T-helper 2 cell (primary cell): ENCODE results near the gene MPO.

Source experiments
- DNase-seq, 5 experiments: peaks; one replicate each; pipeline versions ENCODE4 v3.0.0 to v3.0.0-alpha.2; 2012 to 2022

The MPO gene

DNA sequence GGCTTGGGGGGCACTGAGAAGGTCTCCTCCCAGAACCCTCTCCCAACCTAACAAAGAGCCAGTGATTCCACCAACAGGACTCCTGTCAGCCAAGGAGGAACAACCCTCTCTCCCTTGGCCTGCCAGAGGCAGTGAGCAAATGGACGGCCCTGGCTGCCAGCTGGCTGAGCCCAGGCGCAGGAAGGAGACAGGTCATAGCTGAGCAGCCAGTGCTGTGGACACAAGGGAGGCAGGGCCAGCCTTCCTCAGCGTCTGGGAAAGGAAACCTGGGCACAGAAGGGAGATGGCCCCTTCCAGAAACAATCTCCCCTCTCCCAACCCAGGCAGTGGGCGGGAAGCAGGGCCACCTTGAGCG, 2.1 kb downstream of the MPO start:
- no peak for DNase-seq

DNA sequence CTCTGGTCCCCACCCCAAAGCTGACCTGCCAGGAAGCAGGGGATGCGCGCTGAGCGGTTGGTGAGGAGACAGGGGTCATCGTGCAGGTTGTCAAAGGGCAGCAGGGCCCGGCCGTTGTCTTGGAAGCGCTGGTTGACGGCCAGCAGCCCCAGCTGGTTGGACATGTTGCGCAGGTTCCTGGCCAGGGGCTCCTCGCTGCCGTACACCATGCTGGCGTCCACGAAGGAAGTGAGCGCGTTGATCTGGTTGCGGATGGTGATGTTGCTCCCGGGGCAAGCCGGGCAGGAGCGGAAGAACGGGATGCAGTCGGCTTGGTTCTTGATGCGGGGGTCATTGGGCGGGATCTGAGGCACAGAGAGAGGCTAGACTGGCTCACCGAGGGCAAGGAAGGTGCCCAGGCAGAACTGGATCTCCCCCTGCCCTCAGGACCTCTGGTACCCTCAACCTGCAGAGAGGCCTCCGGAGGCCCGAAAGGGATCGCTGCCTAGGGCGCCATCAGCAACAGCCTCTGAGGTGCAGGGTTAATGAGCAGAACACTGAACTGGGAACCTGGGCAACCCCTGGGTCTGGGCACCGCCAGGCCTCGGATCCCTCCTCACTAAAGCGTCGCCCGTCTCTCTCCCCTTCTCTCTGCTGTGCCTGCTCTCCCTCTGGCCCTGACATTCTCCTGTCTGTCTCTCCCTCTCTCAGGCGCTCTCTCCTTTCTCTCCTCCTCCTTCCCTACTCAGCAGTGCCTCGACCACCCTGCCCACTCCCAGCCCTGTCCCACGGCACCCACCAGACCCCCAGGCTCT, 2.7 kb downstream of the MPO start:
- DNase-seq: no peak

DNA sequence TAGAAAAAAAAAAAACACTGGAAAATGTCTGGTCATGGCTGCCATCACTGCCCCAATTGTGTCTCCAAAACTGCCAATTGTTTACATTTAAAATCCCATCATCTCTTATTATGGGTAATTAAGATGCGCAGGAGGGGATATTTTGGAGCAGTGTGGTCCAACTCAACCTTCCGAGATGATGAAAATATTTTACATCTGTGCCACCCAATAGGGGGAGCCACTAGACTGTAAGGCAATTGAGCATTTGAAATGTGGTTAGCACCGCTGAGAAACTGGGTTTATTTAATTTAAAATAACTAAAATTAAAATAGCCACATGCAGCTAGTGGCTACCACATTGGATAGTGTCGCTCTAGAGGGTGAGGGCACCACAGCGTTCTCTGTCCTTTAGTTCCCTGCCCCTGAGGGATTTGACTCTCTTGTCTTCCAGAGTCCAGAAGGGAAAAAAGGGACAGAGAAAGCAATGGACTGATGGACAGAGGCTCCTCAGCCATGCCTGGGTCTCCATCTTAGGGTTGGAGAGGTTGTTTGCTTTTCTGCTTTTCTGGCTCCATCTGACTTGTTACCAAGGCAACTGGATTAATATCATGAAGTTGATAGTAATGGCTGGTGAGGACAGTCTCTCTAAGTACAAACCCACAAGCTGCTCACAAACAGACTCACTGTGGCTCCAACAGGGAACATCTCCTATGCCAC, 3.5 kb downstream of the MPO start:
- DNase-seq: peak in 1 of 5 experiments; percentile 34

DNA sequence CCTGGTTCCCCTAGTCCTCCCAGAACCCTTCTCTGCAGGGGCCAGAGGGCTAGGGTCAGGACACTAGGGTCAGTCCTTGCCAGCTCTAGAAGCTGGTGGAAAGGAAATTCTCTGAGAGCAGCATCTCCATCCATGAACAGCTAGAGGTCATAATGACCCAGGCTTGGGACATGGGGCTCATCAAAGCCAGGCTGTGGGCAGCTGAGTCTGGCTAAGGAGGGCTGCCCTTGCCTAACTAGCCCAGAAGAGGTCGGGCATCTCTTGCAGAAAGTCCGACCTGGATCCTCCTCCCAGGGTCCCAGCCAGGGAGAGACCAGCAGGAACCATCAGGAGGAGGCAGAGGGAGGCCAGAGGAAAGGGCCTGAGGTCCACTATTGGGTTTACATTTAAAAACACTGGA, 4.3 kb downstream of the MPO start:
- no peak for DNase-seq

DNA sequence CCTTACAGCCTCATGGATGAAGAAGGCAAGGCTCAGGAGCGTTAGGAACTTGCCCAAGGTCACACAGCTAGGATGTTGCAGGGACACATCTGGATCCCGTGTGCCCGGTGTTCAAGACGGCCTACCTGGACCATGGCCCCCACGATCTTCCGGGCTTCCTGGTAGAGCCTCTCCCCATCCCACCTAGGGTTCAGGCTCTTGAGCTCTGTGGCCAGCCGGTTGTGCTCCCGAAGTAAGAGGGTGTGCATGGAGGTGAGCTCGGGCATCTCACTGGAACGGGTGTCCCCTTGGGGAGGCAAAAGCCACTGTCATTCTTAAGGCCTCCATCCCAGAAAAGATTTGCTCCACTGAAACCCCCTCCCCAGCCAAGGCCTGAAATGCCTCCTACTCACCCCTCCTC, 5.3 kb downstream of the MPO start:
- DNase-seq: no peak

DNA sequence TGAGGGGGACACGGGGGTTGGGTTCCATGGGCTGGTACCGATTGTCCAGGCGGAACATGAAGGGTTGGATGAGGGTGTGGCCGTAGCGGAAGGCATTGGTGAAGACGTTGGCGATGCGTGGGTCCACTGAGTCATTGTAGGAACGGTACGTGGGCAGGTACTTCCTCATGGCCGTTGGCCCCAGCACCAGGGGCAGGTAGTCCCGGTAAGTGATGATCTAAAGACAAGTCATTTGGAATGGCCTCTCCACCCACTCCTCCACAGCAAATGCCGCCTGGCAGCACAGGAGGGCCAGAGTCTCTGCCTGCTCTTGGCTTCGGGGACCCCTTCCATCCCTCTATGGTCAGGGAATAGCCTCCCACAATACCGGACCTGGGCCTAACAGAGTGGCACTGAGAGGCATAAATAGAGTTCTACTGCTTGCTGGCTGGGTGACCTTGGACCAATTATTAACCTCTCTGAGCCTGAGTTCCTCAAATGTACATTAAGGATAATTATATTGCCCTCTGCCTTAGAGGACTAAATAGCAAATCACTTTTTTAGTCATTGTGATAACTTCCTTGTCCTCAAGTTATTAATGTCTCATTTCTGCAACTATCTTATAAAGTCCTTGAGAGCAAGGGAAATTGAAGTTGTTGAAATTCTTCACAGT, 7.2 kb downstream of the MPO start:
- peak in 1 of 5 experiments; percentile 30 for DNase-seq

DNA sequence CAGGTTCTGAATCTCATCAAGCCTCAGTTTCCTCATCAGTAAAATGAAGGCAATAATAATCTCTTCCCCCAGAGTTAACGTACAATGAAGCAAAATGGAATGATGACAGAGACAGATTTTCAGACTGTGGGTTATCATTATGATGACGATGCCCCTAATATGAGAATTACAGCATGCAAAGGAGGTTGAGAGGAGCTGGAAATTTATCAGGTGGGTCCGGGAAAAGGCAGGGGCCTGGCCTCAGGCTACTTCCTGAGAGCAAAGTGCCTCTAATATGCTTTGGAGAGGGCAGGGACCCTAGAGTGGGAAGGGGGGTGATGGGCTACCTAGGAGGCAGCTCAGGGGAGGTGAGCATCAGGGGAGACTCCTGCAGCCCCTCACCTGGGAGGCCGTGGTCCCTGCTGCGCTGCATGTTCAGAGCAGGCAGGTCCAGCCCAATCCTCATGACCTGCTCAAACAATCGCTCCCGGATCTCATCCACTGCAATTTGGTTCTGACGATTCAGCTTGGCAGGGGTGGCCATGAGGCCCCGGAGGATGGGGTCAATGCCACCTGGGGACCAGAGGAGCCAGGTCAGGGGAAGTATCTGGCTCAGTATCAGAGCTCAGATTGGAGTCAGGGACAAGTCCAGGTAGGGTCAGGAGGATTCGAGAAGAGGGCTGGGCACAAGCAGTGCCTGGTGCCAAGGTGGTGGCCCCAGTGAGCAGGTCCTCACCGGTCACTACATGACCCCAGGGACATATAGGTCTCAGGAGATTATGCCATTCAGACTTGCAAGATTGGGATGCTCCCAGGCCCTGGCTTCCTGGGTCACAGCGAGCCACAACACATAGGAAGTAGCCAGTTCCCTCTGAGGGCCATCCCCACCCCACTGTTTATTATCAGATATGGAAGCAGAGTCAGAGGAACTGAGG, 8.1 kb downstream of the MPO start:
- no peak for DNase-seq

DNA sequence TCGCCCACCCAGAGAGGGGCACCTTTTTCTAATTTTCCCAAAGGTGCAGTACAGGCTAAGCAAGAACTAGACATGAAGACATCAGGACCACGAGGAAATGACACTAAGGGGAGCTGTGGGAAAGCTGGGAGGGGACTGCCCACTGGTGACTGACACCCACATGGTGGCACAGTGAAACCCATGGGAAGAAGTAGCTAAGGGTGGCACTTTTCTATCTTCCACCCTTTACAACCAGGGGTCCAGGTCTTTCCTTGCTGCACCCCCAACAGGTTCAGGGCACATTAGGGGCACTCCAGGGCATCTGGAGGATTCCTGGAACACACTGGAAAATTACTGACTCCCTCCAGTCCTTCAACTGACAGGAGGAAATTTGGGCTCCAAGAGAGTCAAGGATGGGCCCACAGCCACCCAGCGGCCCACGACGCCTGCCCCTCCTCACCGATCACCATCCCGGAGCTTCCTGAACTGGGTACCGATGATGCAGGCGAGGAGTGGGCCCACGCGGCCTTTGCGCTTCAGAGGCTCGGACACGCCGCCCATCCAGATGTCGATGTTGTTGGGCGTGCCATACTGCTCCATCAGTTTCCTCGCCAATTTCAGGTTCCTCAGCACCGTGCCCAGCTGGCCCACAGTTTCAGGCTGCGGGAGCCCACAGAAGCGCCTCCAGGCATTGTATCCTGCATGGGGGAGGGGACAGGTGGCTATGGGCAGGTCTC, 9.4 kb downstream of the MPO start:
- no peak for DNase-seq

DNA sequence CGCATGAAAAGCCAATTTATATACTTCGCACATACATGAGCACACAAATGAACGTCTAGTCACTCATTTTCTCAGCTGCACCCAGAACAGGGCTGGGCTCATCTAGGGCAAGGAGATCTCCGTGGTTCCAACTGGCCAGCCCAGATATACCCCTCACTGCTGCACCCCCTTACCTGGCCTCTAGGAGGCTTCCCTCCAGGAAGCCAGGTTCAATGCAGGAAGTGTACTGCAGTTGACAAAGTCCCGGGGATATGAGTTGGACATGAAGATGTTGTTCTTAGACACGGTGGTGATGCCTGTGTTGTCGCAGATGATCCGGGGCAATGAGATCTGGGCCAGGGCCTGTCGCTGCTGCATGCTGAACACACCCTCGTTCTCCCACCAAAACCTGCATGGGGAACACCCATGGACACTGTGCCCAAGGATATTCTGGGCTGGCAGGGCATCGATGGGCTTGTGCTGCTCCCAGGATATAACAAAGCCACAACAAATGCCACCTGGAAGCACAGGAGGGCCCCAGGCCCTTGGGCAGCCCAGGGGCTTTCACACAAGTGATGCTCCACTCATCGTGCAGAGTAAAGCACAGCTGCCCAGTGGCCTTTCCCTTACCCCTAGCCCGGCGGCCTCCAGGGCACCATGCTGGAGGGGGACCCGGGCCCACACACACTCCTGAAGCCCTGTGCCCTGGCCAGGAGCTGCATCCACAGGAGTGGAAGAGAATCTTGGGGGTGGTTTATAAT, 10.1 kb downstream of the MPO start:
- DNase-seq: no peak

DNA sequence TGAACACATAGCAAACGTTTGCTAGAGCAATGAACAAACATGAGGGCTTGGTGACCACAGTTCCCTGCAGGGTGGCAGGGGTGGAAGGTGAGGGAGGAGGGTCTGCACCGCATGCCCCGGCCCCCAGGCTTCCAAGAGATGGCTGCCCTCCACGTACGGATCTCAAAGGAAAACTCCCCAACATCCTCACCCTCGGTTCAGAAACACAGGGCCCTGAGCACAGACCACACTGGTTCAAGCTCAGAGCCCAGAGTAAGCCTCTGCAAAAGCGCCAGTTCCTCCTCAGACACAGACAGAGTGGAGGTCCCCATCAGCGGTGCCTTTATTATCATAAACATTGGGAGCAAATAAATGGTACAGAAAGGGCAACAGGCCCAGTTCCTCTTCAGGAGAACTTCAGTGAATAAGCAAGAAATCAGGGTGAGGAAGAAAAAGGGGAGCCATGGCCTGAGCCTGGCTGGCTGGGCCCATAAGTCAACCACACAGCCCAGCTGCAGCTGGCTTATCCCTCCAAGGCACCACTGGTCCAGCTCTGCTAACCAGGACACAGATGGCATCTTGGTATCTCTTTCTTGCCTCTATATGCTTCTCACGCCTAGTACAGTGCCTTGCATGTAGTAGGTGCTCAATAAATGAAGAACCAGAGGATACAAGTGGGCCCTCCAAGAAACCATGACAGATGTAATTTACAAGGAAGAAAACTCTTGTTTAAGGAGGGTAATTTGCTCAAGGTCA, 11.0 kb downstream of the MPO start:
- DNase-seq: no peak

DNA sequence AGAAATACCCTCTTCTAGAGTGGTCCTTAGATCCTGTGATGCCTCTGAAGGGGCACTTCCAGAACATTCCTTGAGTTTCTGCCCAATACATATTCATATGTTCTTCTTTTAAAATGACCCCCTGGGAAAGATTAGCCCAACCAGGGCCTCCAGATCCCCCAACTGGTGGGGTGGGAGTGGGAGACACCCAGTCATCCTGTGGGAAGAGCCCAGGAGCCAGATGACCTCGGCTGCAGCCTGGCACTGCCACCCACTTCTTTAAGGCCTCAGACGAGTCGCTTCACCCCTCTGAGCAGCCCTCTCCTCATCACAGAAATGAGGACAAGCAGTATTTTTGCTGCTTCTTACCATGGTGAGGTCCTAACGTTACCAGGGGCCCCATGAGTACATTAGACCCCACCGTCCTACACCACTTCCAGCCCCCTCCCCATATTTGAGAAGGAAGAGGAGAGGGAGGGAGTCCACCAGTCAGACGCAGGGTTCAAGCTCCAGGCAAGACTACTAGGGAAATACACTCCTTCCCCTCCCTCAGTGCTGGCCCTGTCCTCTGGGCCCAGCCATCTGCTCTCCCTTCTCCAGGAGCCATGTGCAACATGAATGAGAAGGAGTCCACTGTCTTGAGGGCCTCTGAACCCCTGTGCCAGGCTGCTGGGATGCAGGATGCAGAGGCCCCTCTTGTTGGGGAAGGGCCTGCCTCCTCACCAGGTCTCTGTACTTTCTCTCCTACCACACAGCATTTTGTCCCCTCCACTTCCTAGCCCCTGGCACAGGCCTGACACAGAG, 11.8 kb downstream of the MPO start:
- DNase-seq: no peak

DNA sequence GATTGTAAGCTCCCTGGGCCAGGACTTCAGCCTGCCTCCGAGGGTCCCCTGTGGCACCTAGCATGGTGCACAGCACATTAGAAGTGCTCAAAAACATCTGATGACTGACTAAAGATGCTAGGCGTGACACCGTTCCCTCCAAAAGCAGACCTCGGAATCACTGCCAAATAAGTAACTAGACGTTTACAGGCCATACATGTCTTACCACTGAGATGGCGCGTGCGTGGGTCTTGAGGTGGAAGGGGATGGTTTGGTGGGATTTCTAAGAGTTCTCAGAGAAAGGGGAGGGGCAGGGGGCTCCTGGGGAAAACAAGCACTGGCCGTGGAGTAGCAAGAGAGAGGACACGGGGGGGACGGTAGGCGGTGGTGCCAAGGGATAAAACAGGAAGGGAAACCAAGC, 12.4 kb downstream of the MPO start:
- DNase-seq: no peak

DNA sequence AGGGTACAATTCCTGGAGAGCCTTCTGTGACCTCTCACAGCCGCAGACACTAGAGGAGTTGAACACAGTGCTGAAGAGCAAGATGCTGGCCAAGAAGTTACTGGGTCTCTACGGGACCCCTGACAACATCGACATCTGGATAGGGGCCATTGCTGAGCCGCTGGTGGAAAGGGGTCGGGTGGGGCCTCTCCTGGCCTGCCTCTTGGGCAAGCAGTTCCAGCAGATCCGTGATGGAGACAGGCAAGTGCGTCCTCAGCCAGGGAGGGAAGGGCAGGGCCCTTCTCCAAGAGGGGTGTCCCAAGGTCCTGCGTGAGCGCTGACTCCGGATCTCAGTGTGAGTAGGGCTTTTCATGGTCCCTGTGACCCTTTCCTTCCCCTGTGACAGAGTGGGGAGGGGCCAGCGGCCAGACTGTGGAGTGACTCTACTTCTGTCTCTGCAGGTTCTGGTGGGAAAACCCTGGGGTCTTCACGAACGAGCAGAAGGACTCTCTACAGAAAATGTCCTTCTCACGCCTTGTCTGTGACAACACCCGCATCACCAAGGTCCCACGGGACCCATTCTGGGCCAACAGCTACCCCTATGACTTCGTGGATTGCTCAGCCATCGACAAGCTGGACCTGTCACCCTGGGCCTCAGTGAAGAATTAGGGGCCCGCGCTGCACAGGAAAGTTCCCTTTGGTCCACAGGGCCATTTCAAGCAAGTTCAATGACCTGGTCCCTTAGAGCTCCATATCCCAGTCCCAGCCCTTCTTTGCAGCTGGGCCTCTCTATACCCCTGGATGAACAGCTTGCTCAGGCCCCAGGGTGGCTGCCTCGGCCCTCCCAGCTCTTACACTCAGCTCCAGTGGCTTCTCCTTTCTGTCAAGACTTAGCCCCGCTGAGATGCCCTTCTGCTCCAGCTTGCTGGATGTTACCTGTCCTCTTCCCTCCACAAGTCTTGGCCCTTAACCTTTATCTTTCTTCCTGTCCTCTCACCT, 13.1 kb downstream of the MPO start:
- no peak for DNase-seq

DNA sequence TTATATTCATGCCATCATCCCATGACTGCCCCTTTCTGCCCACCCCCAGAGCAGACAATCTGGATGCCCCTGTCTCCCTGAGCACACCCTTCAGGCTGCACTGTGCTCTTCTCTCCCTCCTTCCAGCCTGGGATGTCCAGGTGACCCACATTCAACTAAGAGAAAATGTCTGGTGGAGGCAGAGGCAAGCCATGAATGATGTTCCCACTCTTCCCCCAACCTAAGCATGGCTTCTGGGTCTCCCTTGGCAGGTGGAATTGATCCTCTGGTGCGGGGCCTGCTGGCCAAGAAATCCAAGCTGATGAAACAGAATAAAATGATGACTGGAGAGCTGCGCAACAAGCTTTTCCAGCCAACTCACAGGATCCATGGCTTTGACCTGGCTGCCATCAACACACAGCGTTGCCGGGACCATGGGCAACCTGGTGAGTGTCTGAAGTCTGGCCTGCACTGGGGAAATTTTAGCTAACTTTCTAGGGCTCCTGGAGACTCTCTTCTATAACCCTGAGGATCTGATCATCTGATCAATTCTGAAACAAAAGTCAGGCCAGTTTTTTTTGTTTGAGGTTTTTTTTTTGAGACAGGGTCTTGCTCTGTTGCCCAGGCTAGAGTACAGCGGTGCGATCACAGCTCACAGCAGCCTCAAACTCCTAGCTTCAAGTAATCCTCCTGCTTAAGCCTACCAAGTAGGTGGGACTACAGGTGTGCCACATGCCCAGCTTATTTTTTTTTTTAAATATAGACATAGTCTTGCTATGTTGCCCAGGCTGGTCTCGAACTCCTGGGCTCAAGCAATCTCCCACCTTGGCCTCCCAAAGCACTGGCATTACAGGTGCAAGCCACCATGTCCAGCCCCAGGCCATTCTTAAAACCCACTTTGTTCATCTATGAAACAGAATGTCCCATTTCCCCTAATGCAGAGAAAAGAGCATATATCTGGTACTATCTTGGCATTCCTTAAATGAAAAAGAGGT, 14.5 kb downstream of the MPO start:
- DNase-seq: no peak

DNA sequence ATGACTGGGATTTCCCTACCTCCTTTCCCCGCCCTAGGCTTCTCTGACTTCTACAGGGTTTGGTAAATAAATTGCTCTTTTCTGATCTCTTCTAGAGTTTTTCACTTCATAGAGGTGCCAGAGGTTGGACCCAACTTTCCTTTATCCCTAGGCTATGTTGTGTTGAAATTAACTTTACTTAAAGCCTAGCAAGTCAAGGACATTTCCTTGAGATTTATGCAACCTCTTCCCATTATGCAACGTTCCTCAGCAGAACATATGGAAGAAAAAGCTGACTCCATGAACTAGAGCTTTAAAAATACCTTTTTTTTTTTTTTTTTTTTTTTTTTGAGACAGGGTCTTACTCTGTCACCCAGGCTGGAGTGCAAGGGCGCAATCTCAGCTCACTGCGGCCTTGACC, 15.5 kb downstream of the MPO start:
- no peak for DNase-seq

DNA sequence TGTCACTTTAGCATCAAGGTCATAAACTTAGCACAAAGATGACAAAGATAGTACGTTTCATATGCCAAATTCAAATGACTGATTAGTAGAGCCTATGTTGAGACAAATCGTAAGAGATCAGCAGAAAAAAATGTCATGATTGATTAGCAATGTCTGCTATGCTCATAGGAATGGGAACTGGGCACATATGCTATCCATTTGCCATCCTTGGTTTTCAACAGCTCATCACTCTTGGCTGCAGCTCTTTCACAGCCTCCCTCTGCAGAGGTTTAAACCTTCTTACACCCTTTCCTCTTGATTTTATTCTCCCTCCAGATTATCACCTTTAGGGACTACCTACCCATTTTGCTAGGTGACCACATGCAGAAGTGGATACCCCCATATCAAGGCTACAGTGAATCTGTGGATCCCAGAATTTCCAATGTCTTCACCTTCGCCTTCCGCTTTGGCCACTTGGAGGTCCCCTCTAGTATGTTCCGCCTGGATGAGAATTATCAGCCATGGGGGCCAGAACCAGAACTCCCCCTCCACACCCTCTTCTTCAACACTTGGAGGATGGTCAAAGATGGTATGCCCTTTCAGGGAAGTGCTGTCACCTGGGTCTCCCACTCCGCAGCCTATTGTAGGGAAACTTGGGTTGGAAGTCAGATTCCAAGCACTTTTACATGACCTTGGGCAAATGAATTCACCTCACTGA, 16.2 kb downstream of the MPO start:
- no peak for DNase-seq

DNA sequence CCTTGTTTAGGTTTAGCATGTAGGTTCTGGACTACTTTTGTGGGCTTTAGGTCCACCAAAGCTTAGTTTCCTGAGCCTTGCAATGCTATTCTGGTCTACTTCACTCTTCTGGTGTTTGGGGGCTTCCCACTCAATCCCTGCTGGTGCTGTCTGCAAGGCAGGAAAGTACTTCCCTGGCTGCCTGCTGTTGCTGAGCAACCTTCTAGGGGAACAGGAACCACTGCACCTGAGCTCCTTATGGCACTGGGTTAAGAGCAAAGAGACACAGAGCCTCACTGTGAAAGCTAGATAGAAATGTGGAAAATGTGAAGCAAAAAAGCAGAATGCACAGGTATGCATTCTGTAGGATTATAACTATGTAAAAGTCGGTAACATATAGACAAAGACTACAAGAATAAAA, 17.0 kb downstream of the MPO start:
- no peak for DNase-seq
